ENCODE results near the gene NRARP.
"Not testable (repeated sequence)": the region's sequence is repeated elsewhere in the genome, so short reads cannot be mapped to it uniquely, and the experiment has no call there.

Gene NRARP, protein sequence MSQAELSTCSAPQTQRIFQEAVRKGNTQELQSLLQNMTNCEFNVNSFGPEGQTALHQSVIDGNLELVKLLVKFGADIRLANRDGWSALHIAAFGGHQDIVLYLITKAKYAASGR

DNA sequence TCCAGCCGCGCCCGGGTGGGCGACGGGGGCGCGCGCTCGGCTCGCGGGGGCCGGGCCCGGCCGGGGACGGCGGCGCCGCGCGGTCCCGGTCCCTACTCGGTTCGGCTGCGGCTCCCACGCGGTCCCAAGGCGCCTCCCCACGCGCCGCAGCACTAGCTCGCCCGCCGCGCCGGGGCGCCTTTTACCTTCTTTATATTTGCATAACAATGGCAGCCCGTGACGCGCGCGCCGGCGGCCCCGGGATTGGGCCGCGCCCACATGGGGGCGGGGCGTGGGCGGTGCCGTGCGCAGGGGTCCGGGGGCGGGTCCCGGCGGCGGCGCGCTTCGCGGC, at the start of gene NRARP:
NRARP (minus strand) TSS at position 154 of the 331 bp plus-strand sequence. CDS start 343 bp downstream, outside the sequence.
- DNase-seq, result peak; percentile 83

DNA sequence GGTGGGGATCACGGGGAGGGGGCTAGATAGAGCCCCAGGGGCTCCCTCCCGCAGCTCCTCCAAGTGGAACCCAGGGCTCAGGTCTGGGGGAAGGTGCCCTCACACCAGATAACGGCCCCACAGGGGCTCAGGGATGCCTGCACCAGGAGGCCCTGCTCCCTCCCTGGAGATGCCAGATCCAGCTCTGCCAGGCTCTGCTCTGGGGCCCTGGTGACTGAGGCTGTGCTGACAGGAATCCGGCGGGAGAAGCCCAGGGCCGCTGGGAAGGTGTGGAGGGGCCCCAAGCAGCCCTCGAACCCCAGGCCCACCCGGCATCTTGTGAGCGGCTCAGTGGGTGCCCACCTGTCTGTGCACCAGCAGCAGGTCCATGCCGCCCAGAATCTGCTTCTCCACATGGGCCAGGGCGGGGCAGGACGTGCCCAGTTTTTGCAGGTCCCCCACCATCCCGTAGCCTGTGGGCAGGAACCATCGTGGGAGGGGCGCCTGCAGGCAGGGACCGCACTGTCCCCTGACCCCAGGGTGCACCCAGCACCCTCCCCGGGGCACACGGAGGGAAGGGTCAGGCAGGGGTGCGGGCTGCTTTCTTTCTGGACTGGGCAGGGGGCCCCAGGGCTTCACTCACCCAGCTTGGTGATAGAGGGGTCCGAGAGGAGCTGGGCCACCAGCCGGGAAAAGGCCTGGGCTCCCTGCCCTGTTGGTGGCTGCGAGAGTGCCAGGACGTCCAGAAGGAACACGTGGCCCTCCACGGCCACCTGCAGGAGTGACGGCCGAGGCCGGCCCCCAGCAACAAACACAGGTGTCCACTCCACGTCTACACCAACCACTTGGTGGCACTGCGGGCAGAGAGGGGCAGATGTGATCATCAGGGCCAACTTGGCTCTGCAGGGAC, 48.9 kb upstream of the NRARP start:
- no peak for DNase-seq

DNA sequence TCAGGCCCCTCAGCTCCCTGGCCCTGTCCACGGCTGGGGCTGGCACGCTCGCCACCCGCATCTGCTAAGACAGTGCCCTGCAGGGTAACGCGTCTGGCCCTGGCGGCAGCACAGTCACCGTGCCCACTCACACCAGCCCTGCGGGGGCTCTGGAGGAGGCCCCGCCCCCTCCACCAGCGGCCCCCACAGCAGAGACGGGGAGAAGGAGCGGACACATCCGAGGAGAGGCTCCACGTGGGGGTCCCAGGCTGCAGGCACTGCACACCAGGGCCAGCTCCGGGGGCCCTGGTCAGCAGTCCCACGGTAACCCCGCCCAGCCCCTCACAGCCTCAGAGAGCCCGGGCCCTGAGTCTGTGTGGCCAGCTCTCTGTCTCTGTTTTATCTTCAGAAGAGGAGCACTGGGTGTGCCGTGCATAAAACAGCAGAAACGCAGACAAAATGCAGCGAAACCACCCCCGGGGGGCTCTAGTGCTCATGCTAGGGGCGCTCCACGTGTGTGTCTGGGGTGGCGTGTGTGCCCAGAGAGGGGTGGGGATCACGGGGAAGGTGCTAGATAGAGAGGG, 47.5 kb upstream of the NRARP start:
- no peak for DNase-seq

DNA sequence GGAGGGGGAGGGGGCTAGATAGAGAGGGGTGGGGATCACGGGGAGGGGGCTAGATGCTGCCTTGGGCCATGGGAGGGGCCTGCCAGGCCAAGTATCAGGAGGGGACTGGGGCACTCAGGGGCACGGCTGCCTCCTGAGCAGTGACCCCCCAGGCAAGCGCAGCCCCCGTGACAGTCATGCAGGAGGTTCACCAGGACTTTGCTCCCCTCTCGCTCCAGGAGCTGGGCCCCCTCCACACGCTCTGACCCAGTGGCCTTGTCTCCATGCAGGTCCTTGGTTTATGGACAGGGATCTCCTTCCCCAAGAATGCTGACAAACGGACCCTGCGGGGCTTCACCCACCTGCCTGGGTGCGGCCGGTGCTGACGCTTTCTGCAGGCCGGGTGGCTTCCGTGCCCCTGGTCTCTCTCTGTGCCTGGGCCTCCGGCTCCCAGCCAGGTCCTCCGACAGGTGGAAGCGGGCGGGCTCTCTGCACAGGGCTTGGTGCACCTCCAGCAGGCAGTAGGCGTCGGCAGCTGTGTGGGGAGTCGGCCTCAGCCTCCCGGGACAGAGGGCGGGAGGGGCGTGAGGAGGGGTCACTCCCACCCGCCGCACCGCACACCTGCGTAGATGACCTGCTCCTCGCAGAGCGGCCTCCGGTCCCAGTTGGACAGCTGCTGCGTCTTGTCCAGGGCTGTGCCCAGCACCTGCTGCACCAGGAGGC, 46.8 kb upstream of the NRARP start:
- no peak for DNase-seq

DNA sequence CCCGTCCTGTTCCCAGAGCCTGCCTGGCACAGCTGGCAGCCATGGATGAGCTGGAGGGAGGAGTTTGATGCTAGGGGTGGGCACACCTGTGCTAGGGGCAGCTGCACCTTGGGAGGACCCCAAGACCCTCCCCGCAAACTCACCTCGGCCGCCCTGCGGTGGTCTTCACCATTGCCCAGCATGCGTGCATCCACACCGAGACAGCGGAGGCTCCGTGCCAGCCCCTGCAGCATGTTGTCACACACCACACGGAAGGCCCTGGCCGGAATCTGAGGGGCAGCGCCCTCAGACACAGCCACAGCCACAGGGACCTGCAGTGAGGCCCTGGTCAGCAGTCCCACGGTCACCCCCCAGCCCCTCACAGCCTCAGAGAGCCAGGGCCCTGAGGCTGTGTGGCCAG, 45.9 kb upstream of the NRARP start:
- DNase-seq, result no peak

DNA sequence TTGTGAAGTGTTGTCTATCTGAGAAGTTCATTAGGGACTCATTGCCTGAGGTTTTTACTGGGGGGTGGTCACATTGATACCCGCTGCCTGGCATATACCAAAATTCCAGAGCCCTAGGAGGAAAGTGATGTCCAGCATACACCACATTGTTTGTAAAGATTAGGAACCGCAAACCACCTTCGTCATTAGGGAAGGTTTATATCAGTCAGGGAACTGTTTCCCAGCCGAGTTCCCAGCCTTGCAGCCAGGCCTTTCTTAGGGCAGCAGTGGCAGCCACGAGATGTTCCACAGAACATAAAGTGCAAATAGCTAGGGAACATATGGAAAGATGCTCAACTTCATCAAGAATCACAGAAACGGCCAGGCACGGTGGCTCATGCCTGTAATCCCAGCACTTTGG, 40.4 kb upstream of the NRARP start:
- DNase-seq, result no peak

DNA sequence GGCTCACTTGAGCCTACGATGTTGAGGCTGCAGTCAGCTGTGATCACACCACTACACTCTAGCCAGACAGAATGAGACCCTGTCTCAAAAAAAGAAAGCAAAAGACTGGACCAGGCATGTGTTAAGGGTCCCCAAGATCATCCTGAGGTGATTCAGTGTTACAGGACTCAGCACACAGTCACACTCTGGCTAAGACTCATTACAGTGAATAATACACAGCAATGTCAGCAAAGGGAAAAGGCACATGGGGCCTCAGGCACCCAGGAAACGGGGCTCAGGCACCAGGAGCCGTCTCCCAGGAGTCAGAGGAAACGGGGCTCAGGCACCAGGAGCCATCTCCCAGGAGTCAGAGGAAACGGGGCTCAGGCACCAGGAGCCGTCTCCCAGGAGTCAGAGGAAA, 39.2 kb upstream of the NRARP start:
- no peak for DNase-seq

DNA sequence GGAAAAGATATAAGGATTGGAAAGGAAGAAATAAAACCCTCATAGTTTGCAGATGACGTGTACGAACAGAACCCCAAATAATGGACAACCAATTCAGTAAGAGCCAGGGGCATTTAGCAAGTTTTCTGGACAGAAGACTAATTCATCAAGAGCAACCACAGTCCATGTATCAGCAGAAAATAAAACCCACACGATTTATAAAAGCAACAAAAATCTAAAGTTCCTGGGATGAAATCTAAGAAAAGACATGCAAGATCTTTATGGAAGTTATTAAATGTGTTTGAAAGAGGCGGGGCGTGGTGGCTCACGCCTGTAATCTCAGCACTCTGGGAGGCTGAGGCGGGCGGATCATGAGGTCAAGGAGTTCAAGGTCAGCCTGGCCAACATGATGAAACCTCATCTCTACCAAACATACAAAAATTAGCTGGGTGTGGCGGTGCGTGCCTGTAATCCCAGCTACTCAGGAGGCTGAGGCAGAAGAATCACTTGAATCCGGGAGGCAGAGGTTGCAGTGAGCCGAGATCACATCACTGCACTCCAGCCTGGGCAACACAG, 37.9 kb upstream of the NRARP start:
- DNase-seq, result not testable (repeated sequence)

DNA sequence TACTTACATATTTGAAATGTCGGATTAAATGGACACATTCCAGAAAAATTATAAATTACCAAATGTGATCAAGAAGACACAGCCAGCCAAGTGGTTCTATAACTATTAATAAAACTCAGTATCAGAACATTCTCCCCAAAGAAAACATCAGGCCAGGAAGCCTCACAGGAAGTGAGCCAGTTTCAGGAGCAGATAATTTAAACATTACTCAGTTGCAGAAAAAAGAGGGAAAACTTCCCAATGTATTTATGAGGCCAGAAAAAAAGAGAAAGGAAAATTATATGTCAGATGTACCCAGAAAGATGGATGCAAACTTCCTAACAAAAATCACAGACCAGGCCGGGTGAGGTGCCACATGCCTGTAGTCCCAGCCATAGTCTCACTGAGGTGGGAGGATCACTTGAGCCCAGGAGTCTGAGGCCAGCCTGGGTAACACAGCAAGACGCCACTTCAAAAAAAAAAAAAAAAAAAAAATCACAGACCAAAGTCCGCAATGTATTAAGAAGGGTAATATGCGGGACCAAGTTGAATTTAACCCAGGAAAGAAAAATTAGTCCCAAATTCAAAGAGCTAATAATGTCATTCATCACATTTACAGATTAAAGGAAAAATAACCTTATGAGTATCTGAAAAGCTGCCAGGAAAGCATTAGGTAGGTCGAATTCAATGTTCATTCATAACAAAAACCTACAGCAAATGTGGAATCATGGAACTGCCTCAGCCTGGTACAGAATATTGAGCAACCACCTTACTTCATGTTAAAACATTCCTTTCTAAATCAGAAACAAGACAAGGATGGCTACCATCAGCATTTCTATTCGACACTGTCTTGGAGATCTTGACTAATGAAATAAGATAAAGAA, 37.2 kb upstream of the NRARP start:
- no peak for DNase-seq

DNA sequence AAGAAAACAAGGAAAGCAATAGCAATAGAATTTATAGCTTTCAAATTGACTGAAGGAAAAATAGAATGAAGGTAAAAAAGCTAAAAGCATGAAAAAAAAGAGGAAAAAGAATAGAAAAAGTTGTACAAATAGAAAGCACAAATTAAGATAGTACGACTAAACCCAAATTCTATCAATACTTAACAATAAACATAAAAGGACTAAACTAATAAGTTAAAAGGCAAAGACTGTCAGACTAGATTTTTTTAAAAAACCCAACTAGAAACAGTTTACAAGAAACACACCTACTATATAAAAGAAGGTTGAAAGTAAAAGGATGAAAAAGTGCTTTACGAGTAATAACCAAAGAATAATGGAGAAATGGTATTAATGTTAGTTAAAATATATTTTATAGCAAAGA, 34.7 kb upstream of the NRARP start:
- no peak for DNase-seq

DNA sequence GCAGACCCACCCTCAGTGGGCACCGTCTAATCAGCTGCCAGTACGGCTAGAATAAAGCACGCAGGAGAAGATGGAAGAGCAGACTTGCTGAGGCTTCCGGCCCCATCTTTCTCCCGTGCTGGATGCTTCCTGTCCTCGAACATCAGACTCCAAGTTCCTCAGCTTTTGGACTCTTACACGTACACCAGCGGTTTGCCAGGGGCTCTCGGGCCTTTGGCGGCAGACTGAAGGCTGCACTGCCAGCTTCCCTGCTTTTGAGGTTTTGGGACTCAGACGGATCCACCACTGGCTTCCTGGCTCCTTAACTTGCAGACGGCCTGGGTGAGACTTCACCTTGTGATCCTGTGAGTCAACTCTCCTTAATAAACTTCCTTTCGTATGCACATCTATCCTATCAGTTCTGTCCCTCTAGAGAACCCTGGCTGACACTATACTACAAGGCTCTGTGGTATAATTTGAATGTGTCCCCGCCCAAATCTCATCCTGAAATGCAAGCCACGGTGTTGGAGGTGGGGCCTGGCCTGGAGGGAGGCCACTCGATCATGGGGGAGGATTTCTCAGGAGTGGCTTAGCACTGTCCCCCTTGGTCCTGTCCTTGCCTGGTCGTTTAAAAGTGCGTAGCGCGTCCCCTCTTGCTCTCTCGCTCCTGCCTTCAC, 31.1 kb upstream of the NRARP start:
- DNase-seq, result no peak

DNA sequence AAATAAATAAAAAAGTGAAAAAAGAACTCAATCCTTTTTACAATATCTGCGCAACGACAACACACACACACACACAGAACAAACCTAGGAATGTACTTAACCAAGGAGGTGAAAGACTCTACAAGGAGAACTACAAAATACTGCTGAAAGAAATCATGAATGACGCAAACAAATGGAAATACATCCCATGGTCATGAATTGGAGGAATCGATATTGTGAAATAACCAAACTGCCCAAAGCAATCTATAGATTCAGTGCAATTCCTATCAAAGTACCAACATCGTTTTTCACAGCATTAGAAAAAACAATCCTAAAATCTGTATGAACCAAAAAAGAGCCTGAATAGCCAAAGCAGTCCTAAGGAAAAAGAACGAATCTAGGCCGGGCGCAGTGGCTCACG, 29.9 kb upstream of the NRARP start:
- DNase-seq, result no peak

DNA sequence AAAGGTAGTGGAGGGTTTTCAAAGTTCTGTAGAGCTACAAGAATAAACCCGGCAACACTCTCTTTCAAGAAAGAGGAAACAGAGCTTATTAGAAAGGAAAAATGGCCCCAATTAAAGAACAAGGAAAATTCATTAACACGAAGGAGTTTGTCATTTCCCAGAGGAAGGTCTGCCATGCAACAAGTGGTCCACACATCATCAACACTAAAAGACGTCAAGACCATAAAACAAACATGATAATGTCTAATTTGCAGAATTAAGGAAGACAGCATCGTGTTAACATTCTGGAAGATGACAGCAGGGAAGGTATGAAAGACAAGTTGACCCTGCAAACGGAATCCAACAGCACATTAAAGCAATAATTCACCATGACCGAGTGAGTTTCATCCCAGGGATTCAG, 28.6 kb upstream of the NRARP start:
- DNase-seq, result no peak

DNA sequence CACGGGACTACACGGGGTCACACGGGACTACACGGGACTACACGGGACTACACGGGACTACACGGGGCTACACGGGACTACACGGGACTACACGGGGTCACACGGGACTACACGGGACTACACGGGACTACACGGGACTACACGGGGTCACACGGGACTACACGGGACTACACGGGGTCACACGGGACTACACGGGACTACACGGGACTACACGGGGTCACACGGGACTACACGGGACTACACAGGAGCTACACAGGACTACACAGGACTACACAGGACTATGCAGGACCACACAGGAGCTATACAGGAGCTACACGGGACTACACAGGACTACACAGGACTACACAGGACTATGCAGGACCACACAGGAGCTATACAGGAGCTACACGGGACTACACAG, 27.5 kb upstream of the NRARP start:
- not testable (repeated sequence) for DNase-seq

DNA sequence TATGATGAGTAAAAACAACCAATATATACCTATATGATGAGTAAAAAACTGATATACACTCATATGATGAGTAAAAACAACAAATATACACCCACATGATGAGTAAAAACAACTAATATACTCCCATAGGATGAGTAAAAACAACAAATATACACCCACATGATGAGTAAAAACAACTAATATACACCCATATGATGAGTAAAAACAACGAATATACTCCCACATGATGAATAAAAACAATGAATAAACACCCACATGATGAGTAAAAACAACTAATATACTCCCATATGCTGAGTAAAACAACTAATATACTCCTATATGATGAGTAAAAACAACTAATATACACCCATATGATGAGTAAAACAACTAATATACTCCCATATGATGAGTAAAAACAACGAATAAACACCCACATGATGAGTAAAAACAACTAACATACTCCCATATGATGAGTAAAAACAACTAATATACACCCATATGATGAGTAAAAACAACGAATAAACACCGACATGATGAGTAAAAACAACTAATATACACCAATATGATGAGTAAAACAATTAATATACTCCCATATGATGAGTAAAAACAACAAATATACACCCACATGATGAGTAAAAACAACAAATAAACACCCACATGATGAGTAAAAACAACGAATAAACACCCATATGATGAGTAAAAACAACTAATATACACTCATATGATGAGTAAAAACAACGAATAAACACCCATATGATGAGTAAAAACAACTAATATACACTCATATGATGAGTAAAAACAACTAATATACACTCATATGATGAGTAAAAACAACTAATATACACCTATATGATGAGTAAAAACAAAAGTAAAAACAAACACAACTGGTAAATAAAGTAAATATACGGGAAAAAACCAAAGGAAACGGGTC, 25.8 kb upstream of the NRARP start:
- DNase-seq, result peak; percentile 16

DNA sequence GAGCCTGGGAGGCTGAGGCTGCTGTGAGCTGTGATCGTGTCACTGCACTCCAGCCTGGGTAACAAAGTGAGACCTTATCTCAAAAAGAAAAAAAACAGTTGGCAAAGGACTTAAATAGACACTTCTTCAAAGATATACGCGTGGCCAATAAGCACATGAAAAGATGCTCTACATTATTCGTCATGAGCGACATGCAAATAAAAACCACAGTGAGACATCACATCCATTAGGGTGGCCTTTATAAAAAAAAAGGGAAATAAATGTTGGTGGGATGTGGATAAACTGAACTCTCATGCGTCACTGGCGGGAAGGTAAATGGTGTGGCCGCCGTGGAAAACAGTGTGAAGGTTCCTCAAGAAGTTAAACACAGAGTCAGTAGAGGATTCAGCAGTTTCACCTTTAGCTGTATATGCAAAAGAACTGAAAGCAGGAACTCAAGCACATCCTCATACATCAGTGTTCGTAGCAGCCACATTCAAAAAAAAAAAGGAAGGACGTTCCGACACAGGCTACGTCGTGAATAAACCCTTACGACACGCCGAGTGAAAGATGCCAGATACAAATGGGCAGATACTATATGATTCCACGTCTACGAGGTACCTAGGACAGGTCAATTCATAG, 24.5 kb upstream of the NRARP start:
- no peak for DNase-seq

DNA sequence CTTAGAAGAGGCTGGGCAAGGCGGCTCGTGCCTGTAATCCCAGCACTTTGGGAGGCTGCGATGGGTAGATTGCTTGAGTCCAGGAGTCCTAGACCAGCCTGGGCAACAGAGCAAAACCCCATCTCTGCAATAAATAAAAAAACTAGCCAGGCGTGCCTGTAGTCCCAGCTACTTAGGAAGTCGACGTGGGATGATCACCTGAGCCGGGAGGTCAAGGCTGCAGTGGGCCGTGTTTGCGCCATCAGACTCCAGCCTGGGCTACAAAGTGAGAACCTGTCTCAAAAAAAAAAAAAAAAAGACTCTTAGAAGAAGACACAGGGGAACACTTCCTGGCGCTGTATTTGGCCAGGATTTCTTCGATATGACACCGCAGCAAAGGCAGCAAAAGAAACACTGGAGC, 23.7 kb upstream of the NRARP start:
- no peak for DNase-seq

DNA sequence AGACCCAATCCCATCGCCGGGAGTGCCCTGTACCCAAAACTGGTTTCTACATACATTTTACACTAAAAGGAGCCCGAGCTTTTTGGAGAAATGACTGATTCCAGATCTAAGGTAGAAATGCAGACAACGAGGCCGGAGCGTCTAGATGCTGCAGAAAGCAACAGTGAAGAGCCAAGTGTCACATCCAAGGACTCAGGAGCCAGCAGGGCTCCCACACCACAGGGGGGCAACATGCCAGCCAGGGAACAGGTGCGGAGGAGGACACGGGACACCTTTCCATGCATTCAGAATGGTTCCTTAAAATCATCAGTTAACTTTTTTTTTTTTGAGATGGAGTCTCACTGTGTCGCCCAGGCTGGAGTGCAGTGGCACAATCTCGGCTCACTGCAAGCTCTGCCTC, 23.1 kb upstream of the NRARP start:
- DNase-seq, result no peak

DNA sequence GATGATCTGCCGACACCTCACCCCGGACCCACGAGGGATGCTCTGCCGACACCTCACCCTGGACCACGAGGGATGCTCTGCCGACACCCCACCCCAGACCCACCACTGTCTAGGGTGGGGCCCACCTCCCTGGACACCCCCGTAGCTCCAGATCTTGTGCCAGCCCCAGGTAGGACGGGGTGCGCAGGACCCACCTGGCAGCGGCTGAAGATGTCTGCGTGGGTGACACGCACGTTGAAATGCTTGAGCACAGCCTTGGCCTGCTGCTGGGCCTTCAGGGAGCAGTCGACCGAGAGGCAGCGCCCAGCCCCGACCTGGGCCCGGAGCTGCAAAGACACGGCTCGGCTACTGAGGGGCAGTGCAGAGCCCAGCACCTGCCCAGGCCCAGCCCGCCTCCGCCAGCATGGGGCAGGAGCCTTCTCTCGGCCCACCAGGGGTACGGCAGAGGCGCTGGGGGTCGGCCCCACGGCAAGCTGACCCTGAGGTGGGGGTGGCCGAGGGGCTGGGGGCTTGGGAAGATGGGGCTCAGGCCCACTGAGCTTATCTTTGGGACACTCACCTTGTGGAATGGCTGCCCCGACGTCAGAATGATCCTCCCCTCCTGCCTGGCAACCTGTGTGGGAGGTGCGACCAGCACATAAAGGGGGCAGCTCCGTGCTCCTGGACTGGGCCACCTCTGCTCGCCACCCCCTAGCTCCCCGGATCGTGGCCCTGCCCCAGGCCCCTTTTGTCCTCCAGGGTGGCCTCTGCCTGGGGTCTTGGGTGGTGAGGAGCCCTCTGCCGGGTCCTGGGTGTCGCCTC, 21.7 kb upstream of the NRARP start:
- DNase-seq, result no peak
